Measurements from ENCODE around the gene GFI1.

DNA sequence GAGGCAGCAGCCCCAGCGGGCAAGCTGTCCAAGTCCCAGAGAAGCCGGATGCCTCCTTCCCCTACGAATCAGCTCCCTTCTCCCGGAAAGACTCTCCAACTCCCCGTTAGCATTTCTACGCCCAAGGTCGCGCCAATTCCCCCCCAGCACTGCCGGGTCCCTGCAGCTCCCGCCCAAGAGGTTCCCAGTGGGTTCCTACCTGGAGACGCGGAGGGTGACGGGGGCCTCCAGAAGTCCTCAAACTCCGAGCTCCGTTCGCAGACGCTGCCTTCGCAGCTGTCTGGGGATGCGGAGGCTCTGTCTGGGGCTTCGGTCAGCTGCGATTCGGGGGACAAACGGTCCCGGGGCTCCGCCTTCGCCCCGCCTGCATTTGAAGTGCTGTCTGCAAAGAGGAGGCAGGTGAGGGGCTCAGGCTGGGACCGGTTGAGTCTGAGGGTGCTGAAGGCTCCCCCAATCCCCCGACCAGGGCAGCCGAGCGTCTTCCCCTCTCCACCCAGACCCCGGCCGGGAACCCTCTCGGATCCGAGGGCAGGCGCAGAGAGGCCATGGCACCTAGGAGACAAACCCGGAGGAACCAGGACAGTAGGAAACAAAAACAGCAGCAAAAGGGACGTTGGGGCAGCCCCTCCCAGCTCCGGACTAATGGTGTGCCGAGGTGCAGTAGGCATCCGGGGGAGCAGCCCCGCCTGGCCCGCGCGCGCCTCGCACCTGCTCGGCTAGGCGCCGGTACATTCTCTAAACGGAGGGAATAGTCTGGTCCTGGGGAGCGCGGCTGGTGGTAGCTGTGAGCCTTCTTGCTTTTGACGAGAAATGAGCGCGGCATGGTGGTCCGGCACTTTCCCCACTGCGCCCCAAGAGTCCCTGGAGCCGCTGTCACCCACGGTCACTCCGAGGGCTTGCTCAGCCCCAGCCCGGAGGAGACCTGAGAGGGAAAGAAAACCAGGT, 3.8 kb downstream of the GFI1 start:
- TF ChIP-seq, protein P1, sequence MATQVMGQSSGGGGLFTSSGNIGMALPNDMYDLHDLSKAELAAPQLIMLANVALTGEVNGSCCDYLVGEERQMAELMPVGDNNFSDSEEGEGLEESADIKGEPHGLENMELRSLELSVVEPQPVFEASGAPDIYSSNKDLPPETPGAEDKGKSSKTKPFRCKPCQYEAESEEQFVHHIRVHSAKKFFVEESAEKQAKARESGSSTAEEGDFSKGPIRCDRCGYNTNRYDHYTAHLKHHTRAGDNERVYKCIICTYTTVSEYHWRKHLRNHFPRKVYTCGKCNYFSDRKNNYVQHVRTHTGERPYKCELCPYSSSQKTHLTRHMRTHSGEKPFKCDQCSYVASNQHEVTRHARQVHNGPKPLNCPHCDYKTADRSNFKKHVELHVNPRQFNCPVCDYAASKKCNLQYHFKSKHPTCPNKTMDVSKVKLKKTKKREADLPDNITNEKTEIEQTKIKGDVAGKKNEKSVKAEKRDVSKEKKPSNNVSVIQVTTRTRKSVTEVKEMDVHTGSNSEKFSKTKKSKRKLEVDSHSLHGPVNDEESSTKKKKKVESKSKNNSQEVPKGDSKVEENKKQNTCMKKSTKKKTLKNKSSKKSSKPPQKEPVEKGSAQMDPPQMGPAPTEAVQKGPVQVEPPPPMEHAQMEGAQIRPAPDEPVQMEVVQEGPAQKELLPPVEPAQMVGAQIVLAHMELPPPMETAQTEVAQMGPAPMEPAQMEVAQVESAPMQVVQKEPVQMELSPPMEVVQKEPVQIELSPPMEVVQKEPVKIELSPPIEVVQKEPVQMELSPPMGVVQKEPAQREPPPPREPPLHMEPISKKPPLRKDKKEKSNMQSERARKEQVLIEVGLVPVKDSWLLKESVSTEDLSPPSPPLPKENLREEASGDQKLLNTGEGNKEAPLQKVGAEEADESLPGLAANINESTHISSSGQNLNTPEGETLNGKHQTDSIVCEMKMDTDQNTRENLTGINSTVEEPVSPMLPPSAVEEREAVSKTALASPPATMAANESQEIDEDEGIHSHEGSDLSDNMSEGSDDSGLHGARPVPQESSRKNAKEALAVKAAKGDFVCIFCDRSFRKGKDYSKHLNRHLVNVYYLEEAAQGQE (IDR thresholded peaks at IDR 0.05; ENCODE audit: unreplicated experiment), result no peak
- TF ChIP-seq, protein P2, sequence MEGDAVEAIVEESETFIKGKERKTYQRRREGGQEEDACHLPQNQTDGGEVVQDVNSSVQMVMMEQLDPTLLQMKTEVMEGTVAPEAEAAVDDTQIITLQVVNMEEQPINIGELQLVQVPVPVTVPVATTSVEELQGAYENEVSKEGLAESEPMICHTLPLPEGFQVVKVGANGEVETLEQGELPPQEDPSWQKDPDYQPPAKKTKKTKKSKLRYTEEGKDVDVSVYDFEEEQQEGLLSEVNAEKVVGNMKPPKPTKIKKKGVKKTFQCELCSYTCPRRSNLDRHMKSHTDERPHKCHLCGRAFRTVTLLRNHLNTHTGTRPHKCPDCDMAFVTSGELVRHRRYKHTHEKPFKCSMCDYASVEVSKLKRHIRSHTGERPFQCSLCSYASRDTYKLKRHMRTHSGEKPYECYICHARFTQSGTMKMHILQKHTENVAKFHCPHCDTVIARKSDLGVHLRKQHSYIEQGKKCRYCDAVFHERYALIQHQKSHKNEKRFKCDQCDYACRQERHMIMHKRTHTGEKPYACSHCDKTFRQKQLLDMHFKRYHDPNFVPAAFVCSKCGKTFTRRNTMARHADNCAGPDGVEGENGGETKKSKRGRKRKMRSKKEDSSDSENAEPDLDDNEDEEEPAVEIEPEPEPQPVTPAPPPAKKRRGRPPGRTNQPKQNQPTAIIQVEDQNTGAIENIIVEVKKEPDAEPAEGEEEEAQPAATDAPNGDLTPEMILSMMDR (conservative IDR thresholded peaks at IDR 0.05; ENCODE audit: low read depth in 2 of 2), result no peak
- peak; percentile 79 for TF ChIP-seq EZH2 (IDR thresholded peaks at IDR 0.05; ENCODE audit: low read depth, unreplicated experiment)
- TF ChIP-seq, protein P3, sequence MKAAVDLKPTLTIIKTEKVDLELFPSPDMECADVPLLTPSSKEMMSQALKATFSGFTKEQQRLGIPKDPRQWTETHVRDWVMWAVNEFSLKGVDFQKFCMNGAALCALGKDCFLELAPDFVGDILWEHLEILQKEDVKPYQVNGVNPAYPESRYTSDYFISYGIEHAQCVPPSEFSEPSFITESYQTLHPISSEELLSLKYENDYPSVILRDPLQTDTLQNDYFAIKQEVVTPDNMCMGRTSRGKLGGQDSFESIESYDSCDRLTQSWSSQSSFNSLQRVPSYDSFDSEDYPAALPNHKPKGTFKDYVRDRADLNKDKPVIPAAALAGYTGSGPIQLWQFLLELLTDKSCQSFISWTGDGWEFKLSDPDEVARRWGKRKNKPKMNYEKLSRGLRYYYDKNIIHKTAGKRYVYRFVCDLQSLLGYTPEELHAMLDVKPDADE (IDR thresholded peaks at IDR 0.05), result no peak
- no peak for TF ChIP-seq POLR2AphosphoS5 (IDR thresholded peaks at IDR 0.05; ENCODE audit: low read depth)
- no peak for TF ChIP-seq CREB1 (CRISPR knock-in tag; IDR thresholded peaks at IDR 0.05; ENCODE audit: low read depth)
- TF ChIP-seq STAT1 (IDR thresholded peaks at IDR 0.05; ENCODE audit: unreplicated experiment), result no peak
- no peak for TF ChIP-seq ZNF114 (CRISPR knock-in tag; IDR thresholded peaks at IDR 0.05)
- no peak for TF ChIP-seq JUNB (IDR thresholded peaks at IDR 0.05; ENCODE audit: unreplicated experiment)
